HepG2 (cell line): ENCODE measurements around the gene KHK. TPM values are rescaled to one million over a fixed set of nuclear protein-coding genes. Genes with fewer than 3 reads are reported as not detected.

Experiments used
- ATAC-seq: fragments of 200-7000 bp; cut with Tn5 transposase; 3 replicates; pipeline ENCODE4 v1.9.1; 2020; ENCODE audit warnings: mild to moderate bottlenecking, moderate library complexity
- BruUV-seq: library from RNA; stranded (reverse); fragments of 400-500 nt; replicated peaks from 2 replicates; lab custom pipeline; 2021; lab: Mats Ljungman, UMichigan
- CTCF ChIA-PET: fragments of 300-600 bp; formaldehyde crosslinking; extraction: SDS; loops from one replicate; lab custom pipeline; 2021; ENCODE audit warnings: low total read pairs, inconsistent platforms, low intra/inter-chr PET ratio; lab: Yijun Ruan, JAX
- POLR2A ChIA-PET: fragments of 350-600 bp; sonication (Branson Sonifier 250); formaldehyde crosslinking; loops from one replicate; lab custom pipeline; 2020; ENCODE audit warnings: antibody characterized with exemption, inconsistent platforms; lab: Yijun Ruan, JAX
- DNase-seq: peaks from one replicate; pipeline ENCODE4 v3.0.0-alpha.2; 2015; ENCODE audit warnings: low spot score
- FAIRE-seq: peaks from 3 replicates; lab custom pipeline; 2011; peaks lifted over from hg19 to GRCh38; lab: Jason Lieb, UNC
- H2AFZ ChIP-seq: one replicate; pipeline ENCODE4 v1.6.1; 2011; ENCODE audit warnings: low read length, inconsistent platforms
- H3K27ac ChIP-seq: fragments of 300-600 bp; 3 replicates; pipeline ENCODE4 v1.8.0; 2011; ENCODE audit warnings: mixed run types, mild to moderate bottlenecking, mixed read lengths, low read length, inconsistent platforms; ENCODE audit not compliant: insufficient read depth; ENCODE audit errors: extremely low read length
- H3K27me3 ChIP-seq, 2 experiments: fragments of 200-600 bp in 1 of 2; 2 replicates in 1 of 2; 3 replicates in 1 of 2; pipeline versions ENCODE4 v1.6.0 to v1.8.0; 2011; ENCODE audit warnings: low read length in 2 of 2, mild to moderate bottlenecking in 2 of 2, moderate library complexity in 2 of 2, inconsistent platforms in 1 of 2; ENCODE audit not compliant: insufficient read depth in 2 of 2, control insufficient read depth in 1 of 2
- H3K36me3 ChIP-seq, 2 experiments: fragments of 200-600 bp in 1 of 2; replicated peaks in 1 of 2; 2 replicates in 1 of 2; 3 replicates in 1 of 2; pipeline versions ENCODE4 v1.5.1 to v1.8.0; 2011; ENCODE audit warnings: low read length in 2 of 2, inconsistent platforms in 1 of 2; ENCODE audit not compliant: insufficient read depth in 2 of 2, control insufficient read depth in 1 of 2
- H3K4me1 ChIP-seq: 2 replicates; pipeline ENCODE4 v1.5.1; 2012; ENCODE audit warnings: low read length, inconsistent platforms; ENCODE audit not compliant: insufficient read depth
- H3K4me2 ChIP-seq: 2 replicates; pipeline ENCODE4 v1.6.0; 2011; ENCODE audit warnings: low read depth, low read length, inconsistent platforms
- H3K4me3 ChIP-seq, 3 experiments: fragments of 200-600 bp in 1 of 3; sonication (generic), shearing (Covaris generic) in 1 of 3; replicated peaks in 1 of 3; 2 replicates each; pipeline ENCODE4 v1.5.1; 2011 to 2016; ENCODE audit warnings: low read length in 3 of 3, inconsistent platforms in 2 of 3, low read depth in 2 of 3, mild to moderate bottlenecking in 2 of 3, control low read depth in 1 of 3, mixed read lengths in 1 of 3; ENCODE audit not compliant: insufficient read depth in 1 of 3
- H3K79me2 ChIP-seq: one replicate; pipeline ENCODE4 v1.6.1; 2011; ENCODE audit warnings: low read length, inconsistent platforms; ENCODE audit not compliant: insufficient read depth
- H3K9ac ChIP-seq: 2 replicates; pipeline ENCODE4 v1.6.0; 2011; ENCODE audit warnings: mild to moderate bottlenecking, low read depth, low read length, inconsistent platforms; ENCODE audit not compliant: insufficient read depth
- H3K9me3 ChIP-seq: 2 replicates; pipeline ENCODE4 v1.5.1; 2012; ENCODE audit warnings: mild to moderate bottlenecking, low read length
- H4K20me1 ChIP-seq: 2 replicates; pipeline ENCODE4 v1.6.0; 2011; ENCODE audit warnings: inconsistent platforms, mild to moderate bottlenecking, low read length, moderate library complexity; ENCODE audit not compliant: insufficient read depth
- ATM ChIP-seq: fragments of 450-650 bp; IDR thresholded peaks from 2 replicates; pipeline ENCODE4 v1.7.1; 2017; ENCODE audit warnings: mild to moderate bottlenecking, borderline replicate concordance
- GABPB1 ChIP-seq: IDR thresholded peaks from 2 replicates; pipeline ENCODE4 v1.6.1; 2016; ENCODE audit warnings: mild to moderate bottlenecking, missing genetic modification reagents, moderate library complexity, missing compliant biosample characterization
- HHEX ChIP-seq: IDR thresholded peaks from 2 replicates; pipeline ENCODE4 v1.6.1; 2016; ENCODE audit warnings: control low read depth
- HOXA9 ChIP-seq: sonication (generic); formaldehyde crosslinking; IDR thresholded peaks from 2 replicates; pipeline ENCODE4 v1.8.1; 2022; ENCODE audit warnings: missing genetic modification reagents, mild to moderate bottlenecking, moderate library complexity, borderline replicate concordance
- KDM2A ChIP-seq: sonication (generic); formaldehyde crosslinking; IDR thresholded peaks from 2 replicates; pipeline ENCODE4 v1.4.0; 2020; ENCODE audit warnings: low read depth, missing genetic modification reagents, borderline replicate concordance
- MAFG ChIP-seq: sonication (generic); formaldehyde crosslinking; IDR thresholded peaks from 2 replicates; pipeline ENCODE4 v1.5.1; 2020; ENCODE audit warnings: mild to moderate bottlenecking, missing genetic modification reagents
- NCOA1 ChIP-seq: sonication (generic); formaldehyde crosslinking; IDR thresholded peaks from 2 replicates; pipeline ENCODE4 v1.9.0; 2021; ENCODE audit warnings: missing genetic modification reagents
- NONO ChIP-seq, 2 experiments: fragments of 450-650 bp in 1 of 2; sonication (generic) in 1 of 2; formaldehyde crosslinking in 1 of 2; IDR thresholded peaks in 1 of 2; conservative IDR thresholded peaks in 1 of 2; 2 replicates each; pipeline versions ENCODE4 v1.6.1 to v1.8.0; 2017 to 2022; ENCODE audit warnings: mild to moderate bottlenecking in 1 of 2, missing genetic modification reagents in 1 of 2, moderate library complexity in 1 of 2
- POGZ ChIP-seq: sonication (generic); formaldehyde crosslinking; IDR thresholded peaks from 2 replicates; pipeline ENCODE4 v1.4.0; 2020; ENCODE audit warnings: mild to moderate bottlenecking, missing genetic modification reagents
- POLR2A ChIP-seq, 2 experiments: IDR thresholded peaks; 2 replicates each; pipeline ENCODE4 v1.6.1; 2011; ENCODE audit warnings: low read depth in 2 of 2, low read length in 2 of 2, mild to moderate bottlenecking in 1 of 2, moderate library complexity in 1 of 2; ENCODE audit not compliant: insufficient read depth in 1 of 2
- POLR2AphosphoS5 ChIP-seq: IDR thresholded peaks from 2 replicates; pipeline ENCODE4 v1.6.1; 2012; ENCODE audit warnings: low read depth, low read length
- RFXANK ChIP-seq: IDR thresholded peaks from 2 replicates; pipeline ENCODE4 v1.6.1; 2016
- SP4 ChIP-seq: sonication (generic); formaldehyde crosslinking; IDR thresholded peaks from 2 replicates; pipeline ENCODE4 v1.8.1; 2023; ENCODE audit warnings: mild to moderate bottlenecking, missing genetic modification reagents
- SRF ChIP-seq: IDR thresholded peaks from 2 replicates; pipeline ENCODE4 v1.6.1; 2011; ENCODE audit warnings: mild to moderate bottlenecking, low read depth, low read length, moderate library complexity
- ZC3H4 ChIP-seq: sonication (generic); formaldehyde crosslinking; IDR thresholded peaks from 2 replicates; pipeline ENCODE4 v1.4.0; 2020; ENCODE audit warnings: missing genetic modification reagents, borderline replicate concordance
- ZFP36L1 ChIP-seq: sonication (generic); formaldehyde crosslinking; IDR thresholded peaks from 2 replicates; pipeline ENCODE4 v1.8.0; 2022; ENCODE audit warnings: mild to moderate bottlenecking, missing genetic modification reagents, moderate library complexity
- ZIK1 ChIP-seq: sonication (generic); formaldehyde crosslinking; IDR thresholded peaks from 2 replicates; pipeline ENCODE4 v1.5.0; 2020; ENCODE audit warnings: mild to moderate bottlenecking, low read depth, missing genetic modification reagents, borderline replicate concordance
- ZNF484 ChIP-seq: sonication (generic); formaldehyde crosslinking; IDR thresholded peaks from 2 replicates; pipeline ENCODE4 v1.5.1; 2020; ENCODE audit warnings: mild to moderate bottlenecking, low read depth, missing genetic modification reagents, borderline replicate concordance
- ZNF784 ChIP-seq: sonication (generic); formaldehyde crosslinking; IDR thresholded peaks from 2 replicates; pipeline ENCODE4 v1.5.1; 2020; ENCODE audit warnings: missing genetic modification reagents, mild to moderate bottlenecking, borderline replicate concordance
- WGBS: methylation state at CpG from one replicate; pipeline ENCODE4 v1.1.6; 2017; ENCODE audit warnings: low lambda C conversion rate; 5-methylcytosine and 5-hydroxymethylcytosine counted together
- in situ Hi-C: cut with HindIII; loops from 2 replicates; pipeline ENCODE4 v1.10.0; 2017; ENCODE audit warnings: low pct_unique_long_range_greater_than_20kb; ENCODE audit not compliant: extremely low pct_ligation_motif_present
- intact Hi-C: fragments of 100-400 bp; cut with micrococcal nuclease; formaldehyde crosslinking; loops from one replicate; pipeline ENCODE4 v1.10.0; 2022; ENCODE audit not compliant: unreplicated experiment
- polyA plus RNA-seq, 8 experiments: library from polyadenylated mRNA; depleted of rRNA in 3 of 8; stranded (reverse) in 7 of 8; unstranded in 1 of 8; fragments of >200 nt; fragmentation: Illumina TruSeq in 4 of 8; extraction: Trizol in 4 of 8; gene quantifications; 2 replicates each; pipeline versions ENCODE4 v1.2.1 to v1.2.3, GENCODE V29; 2011 to 2016; ENCODE audit warnings: low read depth in 4 of 8, missing spikeins in 1 of 8, mixed read lengths in 1 of 8; ENCODE audit not compliant: insufficient read depth in 1 of 8
- total RNA-seq, 5 experiments: library from RNA; depleted of rRNA; stranded (reverse); fragments of >200 nt; fragmentation: Illumina TruSeq; extraction: Trizol; gene quantifications; 2 replicates each; pipeline ENCODE4 v1.2.3, GENCODE V29; 2016; ENCODE audit warnings: low read depth in 1 of 5

The KHK gene
- total and polyA plus RNA-seq, 2 of the 13 experiments (the other 11 are each of a cell fraction or from before 2014, with no cell fraction given), result 40.9 to 99.2 TPM

- TF ChIP-seq ZFP36L1 (CRISPR knock-in tag), result no peak
- TF ChIP-seq GABPB1, result 0 out of 2 replicates have a peak, but pooled peaks have one; percentile 14
- TF ChIP-seq POLR2AphosphoS5, result peak; percentile 1; the same call in 1 of the 2 replicates
- TF ChIP-seq MAFG, result no peak
Measured at GRCh38 chr2:27130396-27130795, 43.8 kb downstream of the KHK start (continued).

GRCh38 chr2:27131429-27131828 is 44.9 kb downstream of the KHK start:
- in situ Hi-C loops, result no loop called here
- CTCF ChIA-PET, result no interaction called here

More at GRCh38 chr2:27131429-27131828, 44.9 kb downstream of the KHK start:
- peak overlapping the region; percentile 96; the same call in 1 of the 2 replicates for H3K4me2 ChIP-seq
- no peaks in the 10 kb centered on the region for H3K9me3 ChIP-seq
- BruUV-seq, result no TSS peak
- H2AFZ ChIP-seq, result no peak overlapping the region
- intact Hi-C loops, result no loop called here
- H4K20me1 ChIP-seq, result no peaks in the 10 kb centered on the region; the same call in 1 of the 2 replicates
- H3K4me3 ChIP-seq, result no peak overlapping the region
- DNase-seq (no peak), ATAC-seq (no peak), FAIRE-seq (no peak)
- H3K36me3 ChIP-seq, result peaks cover 20 to 34% of the 10 kb centered on the region in 2 experiments
- H3K79me2 ChIP-seq, result peaks cover 22% of the 10 kb centered on the region
- peaks cover 45% of the 10 kb centered on the region for H3K4me1 ChIP-seq
- TF ChIP-seq ZC3H4 (CRISPR knock-in tag) (no peak), ZNF784 (CRISPR knock-in tag) (no peak), ATM (no peak), POLR2A (IDR thresholded peaks at IDR 0.05; ENCODE audit: insufficient read depth in 1 of 2, low read depth in 2 of 2, low read length in 2 of 2) (peak in 1 of 2 experiments; percentile 47; a peak in 2 of 4 replicates), ZIK1 (CRISPR knock-in tag) (no peak), POGZ (CRISPR knock-in tag) (no peak), NONO (IDR thresholded peaks at IDR 0.05) (no peak), NONO (CRISPR knock-in tag; conservative IDR thresholded peaks at IDR 0.05) (peak; percentile 29; the same call in 1 of the 2 replicates), HHEX (CRISPR knock-in tag) (no peak), RFXANK (CRISPR knock-in tag) (no peak), ZNF484 (no peak), SRF (no peak), HOXA9 (CRISPR knock-in tag) (0 out of 2 replicates have a peak, but pooled peaks have one; percentile 32), NCOA1 (CRISPR knock-in tag) (no peak), SP4 (CRISPR knock-in tag) (no peak), KDM2A (CRISPR knock-in tag) (no peak)
- POLR2A ChIA-PET, result interaction anchor here (1.3 to 3.6 kb wide), 4 partner anchors 7 to 51 kb away, joined by 3 to 76 read pairs (median 19); partner anchors contain the start of genes ABHD1 and TCF23
- H3K27ac ChIP-seq, result no peak overlapping the region
- no peaks in the 10 kb centered on the region; a peak in 1 of 5 replicates for H3K27me3 ChIP-seq
- WGBS, result 99% methylated on average over 11 of the region's 11 CpGs
- H3K9ac ChIP-seq, result no peak overlapping the region
